H9 (cell line): ENCODE data around the gene MAGI1. TPM values are rescaled to one million over a fixed set of nuclear protein-coding genes. Genes with fewer than 3 reads are reported as not detected.

Experiments used
- DNase-seq: peaks from one replicate; pipeline ENCODE4 v3.0.0-alpha.2; 2017
- H2AFZ ChIP-seq: one replicate; pipeline ENCODE4 v1.6.1; 2013; ENCODE audit warnings: mild to moderate bottlenecking, low read length, control low read depth, moderate library complexity
- H2AK5ac ChIP-seq: 2 replicates; pipeline ENCODE4 v1.6.1; 2013; ENCODE audit warnings: low read length, control low read depth, mixed read lengths; ENCODE audit not compliant: insufficient read length
- H2BK120ac ChIP-seq: one replicate; pipeline ENCODE4 v1.6.1; 2013; ENCODE audit warnings: low read depth, mild to moderate bottlenecking, low read length, control low read depth, inconsistent platforms; ENCODE audit not compliant: poor library complexity, severe bottlenecking
- H2BK12ac ChIP-seq: 2 replicates; pipeline ENCODE4 v1.6.1; 2013; ENCODE audit warnings: low read length, control low read depth, mixed read lengths, low read depth; ENCODE audit not compliant: insufficient read length
- H2BK15ac ChIP-seq: 2 replicates; pipeline ENCODE4 v1.6.1; 2013; ENCODE audit warnings: low read depth, low read length, control low read depth
- H2BK20ac ChIP-seq: one replicate; pipeline ENCODE4 v1.6.1; 2013; ENCODE audit warnings: low read depth, mild to moderate bottlenecking, low read length, control low read depth, inconsistent platforms; ENCODE audit not compliant: poor library complexity, severe bottlenecking
- H2BK5ac ChIP-seq: 2 replicates; pipeline ENCODE4 v1.6.1; 2013; ENCODE audit warnings: low read length, control low read depth, mixed read lengths; ENCODE audit not compliant: insufficient read length
- H3K14ac ChIP-seq: 2 replicates; pipeline ENCODE4 v1.6.1; 2013; ENCODE audit warnings: low read length, control low read depth; ENCODE audit not compliant: insufficient read depth
- H3K18ac ChIP-seq: 2 replicates; pipeline ENCODE4 v1.6.1; 2013; ENCODE audit warnings: low read depth, mild to moderate bottlenecking, mixed read lengths, low read length, control low read depth; ENCODE audit not compliant: insufficient read length
- H3K23ac ChIP-seq: 2 replicates; pipeline ENCODE4 v1.6.1; 2013; ENCODE audit warnings: low read length, control low read depth, mixed read lengths, low read depth; ENCODE audit not compliant: insufficient read length
- H3K23me2 ChIP-seq: 2 replicates; pipeline ENCODE4 v1.6.1; 2013; ENCODE audit warnings: low read depth, mild to moderate bottlenecking, mixed read lengths, low read length, control low read depth; ENCODE audit not compliant: insufficient read length, poor library complexity, severe bottlenecking
- H3K27ac ChIP-seq: 2 replicates; pipeline ENCODE4 v1.5.1; 2013; ENCODE audit warnings: low read length, control low read depth, mixed read lengths, low read depth; ENCODE audit not compliant: insufficient read length
- H3K27me3 ChIP-seq: 2 replicates; pipeline ENCODE4 v1.6.1; 2013; ENCODE audit warnings: low read length, control low read depth, inconsistent platforms; ENCODE audit not compliant: insufficient read depth
- H3K4ac ChIP-seq: 2 replicates; pipeline ENCODE4 v1.6.1; 2013; ENCODE audit warnings: low read depth, mild to moderate bottlenecking, control low read depth, inconsistent platforms, low read length, moderate library complexity
- H3K4me1 ChIP-seq: 2 replicates; pipeline ENCODE4 v1.6.1; 2013; ENCODE audit warnings: low read length, control low read depth, inconsistent platforms; ENCODE audit not compliant: insufficient read depth
- H3K4me2 ChIP-seq: 2 replicates; pipeline ENCODE4 v1.6.1; 2013; ENCODE audit warnings: low read length, control low read depth, mixed read lengths; ENCODE audit not compliant: insufficient read length, insufficient read depth
- H3K56ac ChIP-seq: 2 replicates; pipeline ENCODE4 v1.6.1; 2013; ENCODE audit warnings: low read depth, mild to moderate bottlenecking, mixed read lengths, low read length, control low read depth; ENCODE audit not compliant: insufficient read length
- H3K79me1 ChIP-seq: 2 replicates; pipeline ENCODE4 v1.6.1; 2013; ENCODE audit warnings: low read depth, mild to moderate bottlenecking, moderate library complexity, low read length, control low read depth, inconsistent platforms; ENCODE audit not compliant: insufficient read depth, poor library complexity, severe bottlenecking
- H3K79me2 ChIP-seq: 2 replicates; pipeline ENCODE4 v1.6.1; 2013; ENCODE audit warnings: low read length, control low read depth, inconsistent platforms; ENCODE audit not compliant: insufficient read depth
- H3K9ac ChIP-seq: 2 replicates; pipeline ENCODE4 v1.6.1; 2013; ENCODE audit warnings: low read length, control low read depth, mixed read lengths; ENCODE audit not compliant: insufficient read length; ENCODE audit errors: extremely low read depth
- H3K9me3 ChIP-seq: one replicate; pipeline ENCODE4 v1.6.1; 2013; ENCODE audit warnings: low read depth, low read length, inconsistent platforms; ENCODE audit not compliant: control insufficient read depth
- H3T11ph ChIP-seq: one replicate; pipeline ENCODE4 v1.6.1; 2013; ENCODE audit warnings: mild to moderate bottlenecking, low read length, control low read depth, inconsistent platforms
- H4K20me1 ChIP-seq: one replicate; pipeline ENCODE4 v1.6.1; 2013; ENCODE audit not compliant: control insufficient read depth, insufficient read length, insufficient read depth
- H4K5ac ChIP-seq: 2 replicates; pipeline ENCODE4 v1.6.1; 2013; ENCODE audit warnings: low read depth, mild to moderate bottlenecking, mixed read lengths, low read length, control low read depth; ENCODE audit not compliant: insufficient read length
- H4K8ac ChIP-seq: replicated peaks from 2 replicates; pipeline ENCODE4 v1.6.1; 2013; ENCODE audit warnings: low read length, control low read depth, mixed read lengths, low read depth; ENCODE audit not compliant: insufficient read length
- H4K91ac ChIP-seq: 2 replicates; pipeline ENCODE4 v1.6.1; 2013; ENCODE audit warnings: low read depth, mild to moderate bottlenecking, moderate library complexity, mixed read lengths, low read length, control low read depth; ENCODE audit not compliant: insufficient read length
- H3K27ac Mint-ChIP-seq, 3 experiments: 2 replicates in 2 of 3; 3 replicates in 1 of 3; pipeline ENCODE4 v1.8.0; 2020 to 2021; ENCODE audit warnings: mixed read lengths in 3 of 3, mild to moderate bottlenecking in 1 of 3, moderate library complexity in 1 of 3
- H3K27me3 Mint-ChIP-seq: 2 replicates; pipeline ENCODE4 v1.8.0; 2021; ENCODE audit warnings: low read depth, mild to moderate bottlenecking, moderate library complexity, mixed read lengths
- H3K36me3 Mint-ChIP-seq, 3 experiments: 2 replicates in 2 of 3; 3 replicates in 1 of 3; pipeline ENCODE4 v1.8.0; 2020 to 2021; ENCODE audit warnings: low read depth in 3 of 3, mixed read lengths in 3 of 3; ENCODE audit not compliant: insufficient read depth in 1 of 3
- H3K4me1 Mint-ChIP-seq, 2 experiments: 2 replicates each; pipeline ENCODE4 v1.8.0; 2020; ENCODE audit warnings: mixed read lengths in 2 of 2
- H3K4me3 Mint-ChIP-seq, 2 experiments: 2 replicates in 1 of 2; 3 replicates in 1 of 2; pipeline ENCODE4 v1.8.0; 2020 to 2021; ENCODE audit warnings: mild to moderate bottlenecking in 2 of 2, mixed read lengths in 2 of 2, moderate library complexity in 1 of 2
- H3K9me3 Mint-ChIP-seq, 2 experiments: 2 replicates in 1 of 2; 3 replicates in 1 of 2; pipeline ENCODE4 v1.8.0; 2020; ENCODE audit warnings: mild to moderate bottlenecking in 2 of 2, mixed read lengths in 2 of 2, moderate library complexity in 1 of 2
- CTCF ChIP-seq: fragments of 200-600 bp; sonication (generic); conservative IDR thresholded peaks from 3 replicates; pipeline ENCODE4 v1.8.0; 2021; ENCODE audit warnings: antibody characterized with exemption, mild to moderate bottlenecking
- WGBS: extraction: QIAGEN DNeasy Blood & Tissue Kit; methylation state at CpG from one replicate; pipeline ENCODE4 v1.1.7; 2013; ENCODE audit warnings: missing lambda C conversion rate, low lambda C conversion rate, mixed read lengths; ENCODE audit not compliant: insufficient read length; ENCODE audit errors: extremely low coverage; 5-methylcytosine and 5-hydroxymethylcytosine counted together
- total RNA-seq: library from RNA; stranded (reverse); gene quantifications from 2 replicates; pipeline ENCODE4 v1.2.1, GENCODE V29; 2021

MAGI1 gene
- total RNA-seq, 1 experiment from 2014 or later: 65.7 TPM

GRCh38 chr3:65867463-65868210, 171.1 kb downstream of the MAGI1 start:
- Histone ChIP-seq H2AFZ (no peak overlapping the region), H3K56ac (no peak overlapping the region), H3K9me3 (no peaks in the 10 kb centered on the region), H3K23me2 (no peaks in the 10 kb centered on the region), H2BK5ac (no peak overlapping the region), H3K4me1 (0 out of 2 replicates have a peak, but pooled peaks cover 2% of the 10 kb centered on the region), H3K23ac (no peak overlapping the region), H3T11ph (no peak overlapping the region), H4K5ac (no peak overlapping the region), H3K79me2 (no peaks in the 10 kb centered on the region), H2BK15ac (no peak overlapping the region), H3K4me2 (no peak overlapping the region), H4K91ac (no peak overlapping the region), H2AK5ac (no peak overlapping the region), H3K27me3 (no peaks in the 10 kb centered on the region), H2BK20ac (no peak overlapping the region), H3K79me1 (peaks cover 10% of the 10 kb centered on the region), H3K9ac (no peak overlapping the region), H4K20me1 (no peaks in the 10 kb centered on the region), H2BK120ac (no peak overlapping the region), H3K4ac (no peak overlapping the region), H2BK12ac (no peak overlapping the region), H4K8ac (no peak overlapping the region), H3K27ac (no peak overlapping the region), H3K18ac (no peak overlapping the region), H3K14ac (no peak overlapping the region)
- Mint-ChIP-seq H3K4me1 (peaks cover 16% of the 10 kb centered on the region in 2 experiments), H3K36me3 (peaks cover 0 to 3% (median 2%) of the 10 kb centered on the region in 3 experiments; a peak in 3 of 7 replicates), H3K27me3 (no peaks in the 10 kb centered on the region), H3K27ac (peak overlapping the region in 2 of 3 experiments; percentile 21 to 71; a peak in 2 of 7 replicates), H3K4me3 (no peak overlapping the region), H3K9me3 (no peaks in the 10 kb centered on the region)
- DNase-seq: no peak
- no peak for TF ChIP-seq CTCF
- WGBS: no CpG with 5 or more reads among the region's 9 CpGs
